CD14-positive monocyte (primary cell): Measurements from ENCODE around the gene MRPS2. TPM values are rescaled to one million over a fixed set of nuclear protein-coding genes. Genes with fewer than 3 reads are reported as not detected.

Experiments
- DNase-seq, 3 donors: peaks; one replicate each; pipeline ENCODE4 v3.0.0-alpha.2; 2011 to 2022
- H2AFZ ChIP-seq: 2 replicates; pipeline ENCODE4 v1.6.0; 2012; ENCODE audit warnings: mild to moderate bottlenecking, low read depth, low read length, inconsistent platforms; ENCODE audit not compliant: insufficient read depth, poor library complexity, severe bottlenecking
- H3K27ac ChIP-seq, 2 donors: 1 replicate in 1 of 2; 2 replicates in 1 of 2; pipeline ENCODE4 v1.5.1; 2012 to 2013; ENCODE audit warnings: low read length in 2 of 2, control low read depth in 1 of 2, inconsistent platforms in 1 of 2, low read depth in 1 of 2, mild to moderate bottlenecking in 1 of 2
- H3K27me3 ChIP-seq, 2 donors: one replicate each; pipeline versions ENCODE4 v1.6.0 to v1.6.1; 2011 to 2013; ENCODE audit warnings: low read length in 2 of 2; ENCODE audit not compliant: control insufficient read depth in 2 of 2, insufficient read depth in 2 of 2
- H3K36me3 ChIP-seq, 2 donors: replicated peaks in 1 of 2; 1 replicate in 1 of 2; 2 replicates in 1 of 2; pipeline versions ENCODE4 v1.5.1 to v1.6.1; 2012 to 2013; ENCODE audit warnings: low read length in 2 of 2, control low read depth in 1 of 2, inconsistent platforms in 1 of 2, mild to moderate bottlenecking in 1 of 2; ENCODE audit not compliant: insufficient read depth in 2 of 2, control insufficient read depth in 1 of 2
- H3K4me1 ChIP-seq, 2 donors: 1 replicate in 1 of 2; 2 replicates in 1 of 2; pipeline versions ENCODE4 v1.5.1 to v1.6.1; 2012 to 2013; ENCODE audit warnings: low read length in 2 of 2, control low read depth in 1 of 2, inconsistent platforms in 1 of 2, mild to moderate bottlenecking in 1 of 2, moderate library complexity in 1 of 2; ENCODE audit not compliant: insufficient read depth in 2 of 2, control insufficient read depth in 1 of 2
- H3K4me2 ChIP-seq: replicated peaks from 2 replicates; pipeline ENCODE3; 2012; ENCODE audit warnings: low read length, moderate library complexity, mild to moderate bottlenecking; ENCODE audit not compliant: poor library complexity, severe bottlenecking; ENCODE audit errors: extremely low read depth
- H3K4me3 ChIP-seq, 3 experiments: fragments of 200-600 bp in 1 of 3; sonication (generic) in 1 of 3; replicated peaks in 1 of 3; 1 replicate in 2 of 3; 2 replicates in 1 of 3; pipeline ENCODE4 v1.5.1; 2011 to 2013; ENCODE audit warnings: low read length in 3 of 3, mild to moderate bottlenecking in 3 of 3, control low read depth in 2 of 3, low read depth in 2 of 3, inconsistent platforms in 1 of 3, moderate library complexity in 1 of 3
- H3K79me2 ChIP-seq: 2 replicates; pipeline ENCODE4 v1.6.0; 2012; ENCODE audit warnings: mild to moderate bottlenecking, control low read depth, inconsistent platforms, low read length, moderate library complexity; ENCODE audit not compliant: insufficient read depth
- H3K9ac ChIP-seq: 2 replicates; pipeline ENCODE4 v1.6.0; 2017; ENCODE audit warnings: low read length, mild to moderate bottlenecking; ENCODE audit not compliant: insufficient read depth, poor library complexity, severe bottlenecking
- H3K9me3 ChIP-seq, 2 donors: replicated peaks in 1 of 2; 1 replicate in 1 of 2; 2 replicates in 1 of 2; pipeline versions ENCODE4 v1.5.1 to v1.6.1; 2012 to 2013; ENCODE audit warnings: low read length in 2 of 2, control low read depth in 1 of 2; ENCODE audit not compliant: control insufficient read depth in 1 of 2, insufficient read depth in 1 of 2
- H4K20me1 ChIP-seq: 2 replicates; pipeline ENCODE4 v1.6.0; 2012; ENCODE audit warnings: mild to moderate bottlenecking, low read length, control low read depth, moderate library complexity; ENCODE audit not compliant: insufficient read depth
- H3K27ac Mint-ChIP-seq, 7 donors: one replicate each; pipeline ENCODE4 v1.8.0; 2020; ENCODE audit warnings: mild to moderate bottlenecking in 7 of 7, mixed read lengths in 7 of 7, moderate library complexity in 6 of 7, inconsistent platforms in 2 of 7
- H3K27me3 Mint-ChIP-seq, 3 donors: one replicate each; pipeline ENCODE4 v1.8.0; 2021 to 2022; ENCODE audit warnings: low read depth in 3 of 3, mild to moderate bottlenecking in 3 of 3, mixed read lengths in 3 of 3, moderate library complexity in 3 of 3, inconsistent platforms in 1 of 3
- H3K36me3 Mint-ChIP-seq, 2 donors: one replicate each; pipeline ENCODE4 v1.8.0; 2020; ENCODE audit warnings: mixed read lengths in 2 of 2, inconsistent platforms in 1 of 2, mild to moderate bottlenecking in 1 of 2
- H3K4me1 Mint-ChIP-seq: one replicate; pipeline ENCODE4 v1.8.0; 2020; ENCODE audit warnings: mild to moderate bottlenecking, mixed read lengths
- H3K4me3 Mint-ChIP-seq, 2 donors: one replicate each; pipeline ENCODE4 v1.8.0; 2020; ENCODE audit warnings: mild to moderate bottlenecking in 2 of 2, mixed read lengths in 2 of 2, moderate library complexity in 1 of 2
- H3K9me3 Mint-ChIP-seq, 7 donors: one replicate each; pipeline ENCODE4 v1.8.0; 2020 to 2022; ENCODE audit warnings: mixed read lengths in 7 of 7, mild to moderate bottlenecking in 6 of 7, moderate library complexity in 6 of 7, inconsistent platforms in 2 of 7
- CTCF ChIP-seq: fragments of 200-600 bp; IDR thresholded peaks from one replicate; pipeline ENCODE4 v1.8.0; 2022; ENCODE audit warnings: antibody characterized with exemption, mild to moderate bottlenecking
- WGBS: methylation state at CpG from one replicate; pipeline ENCODE4 v1.1.5; 2013; ENCODE audit warnings: missing lambda C conversion rate; ENCODE audit not compliant: insufficient coverage; 5-methylcytosine and 5-hydroxymethylcytosine counted together
- intact Hi-C, 2 donors: fragments of 100-400 bp; cut with micrococcal nuclease; formaldehyde crosslinking; loops; one replicate each; pipeline versions ENCODE4 v1.15.0 to v1.15.1; 2023
- polyA plus RNA-seq, 3 donors: library from polyadenylated mRNA; depleted of rRNA in 1 of 3; unstranded in 2 of 3; stranded (reverse) in 1 of 3; fragments of 300-500 nt in 2 of 3; fragments of >200 nt in 1 of 3; fragmentation: Illumina TruSeq in 2 of 3; gene quantifications; 1 replicate in 2 of 3; 2 replicates in 1 of 3; pipeline ENCODE4 v1.2.3, GENCODE V29; 2012 to 2021

Gene MRPS2
- polyA plus RNA-seq, 3 donors: 27.9 to 54.4 (median 30.2) TPM

GRCh38 chr9:135484460-135485277 lies 15.8 kb upstream of the MRPS2 start:
- no peaks in the 10 kb centered on the region for H3K9me3 Mint-ChIP-seq
- intact Hi-C loops: no loop called here
- H3K4me3 Mint-ChIP-seq: no peak overlapping the region
- TF ChIP-seq CTCF: no peak
- Histone ChIP-seq H3K27ac (no peak overlapping the region), H3K9me3 (no peaks in the 10 kb centered on the region), H3K27me3 (peaks cover 0 to 6% of the 10 kb centered on the region in 2 donors), H2AFZ (no peak overlapping the region), H3K9ac (no peak overlapping the region), H4K20me1 (peaks cover 5% of the 10 kb centered on the region), H3K4me3 (no peak overlapping the region), H3K79me2 (peaks cover 4% of the 10 kb centered on the region), H3K4me1 (peaks cover 11% of the 10 kb centered on the region in 2 donors), H3K36me3 (peaks cover 23 to 43% of the 10 kb centered on the region in 2 donors), H3K4me2 (no peak overlapping the region)
- H3K27me3 Mint-ChIP-seq: peaks cover 4 to 17% (median 6%) of the 10 kb centered on the region in 3 donors
- H3K27ac Mint-ChIP-seq: no peak overlapping the region
- over 99% methylated on average over 47 of the region's 47 CpGs for WGBS
- peaks cover 8% of the 10 kb centered on the region for H3K4me1 Mint-ChIP-seq
- H3K36me3 Mint-ChIP-seq: peaks cover 32 to 45% of the 10 kb centered on the region in 2 donors
- DNase-seq: no peak

GRCh38 chr9:135485385-135485784 lies 15.1 kb upstream of the MRPS2 start:
- Histone ChIP-seq H3K9me3 (no peaks in the 10 kb centered on the region), H3K27ac (no peak overlapping the region), H4K20me1 (peaks cover 5% of the 10 kb centered on the region), H3K27me3 (peaks cover 0 to 6% of the 10 kb centered on the region in 2 donors), H3K9ac (no peak overlapping the region), H3K4me2 (no peak overlapping the region), H3K4me1 (peaks cover 10% of the 10 kb centered on the region in 2 donors), H3K4me3 (no peak overlapping the region), H3K79me2 (peaks cover 4% of the 10 kb centered on the region), H2AFZ (no peak overlapping the region), H3K36me3 (peaks cover 23 to 43% of the 10 kb centered on the region in 2 donors)
- no peaks in the 10 kb centered on the region for H3K9me3 Mint-ChIP-seq
- DNase-seq: no peak
- H3K27me3 Mint-ChIP-seq: peaks cover 4 to 16% (median 6%) of the 10 kb centered on the region in 3 donors
- H3K27ac Mint-ChIP-seq: no peak overlapping the region
- WGBS: 95% methylated on average over 25 of the region's 25 CpGs
- H3K36me3 Mint-ChIP-seq: peaks cover 32 to 45% of the 10 kb centered on the region in 2 donors
- no peak for TF ChIP-seq CTCF
- intact Hi-C loops: no loop called here
- peaks cover 8% of the 10 kb centered on the region for H3K4me1 Mint-ChIP-seq
- no peak overlapping the region for H3K4me3 Mint-ChIP-seq
